Panc1 (cell line): ENCODE data around the gene RPL3.

Experiments
- POLR2AphosphoS5 ChIP-seq: IDR thresholded peaks from 2 replicates; pipeline ENCODE4 v1.6.1; 2012; ENCODE audit warnings: mild to moderate bottlenecking, low read depth, low read length, moderate library complexity
- SIN3A ChIP-seq: IDR thresholded peaks from 2 replicates; pipeline ENCODE4 v1.6.1; 2012; ENCODE audit warnings: low read depth, mild to moderate bottlenecking, low read length, moderate library complexity, borderline replicate concordance; ENCODE audit not compliant: insufficient read depth
- TF ChIP-seq, protein P1 (sequence below): fragments of 450-650 bp; IDR thresholded peaks from 2 replicates; pipeline ENCODE4 v1.5.1; 2017; ENCODE audit warnings: mild to moderate bottlenecking
- TF ChIP-seq, protein P2 (sequence below), 2 experiments: IDR thresholded peaks; 2 replicates each; pipeline ENCODE4 v1.6.1; 2011 to 2012; ENCODE audit warnings: low read depth in 2 of 2, control low read depth in 1 of 2, low read length in 1 of 2, mild to moderate bottlenecking in 1 of 2, moderate library complexity in 1 of 2; ENCODE audit not compliant: insufficient read depth in 1 of 2

DNA sequence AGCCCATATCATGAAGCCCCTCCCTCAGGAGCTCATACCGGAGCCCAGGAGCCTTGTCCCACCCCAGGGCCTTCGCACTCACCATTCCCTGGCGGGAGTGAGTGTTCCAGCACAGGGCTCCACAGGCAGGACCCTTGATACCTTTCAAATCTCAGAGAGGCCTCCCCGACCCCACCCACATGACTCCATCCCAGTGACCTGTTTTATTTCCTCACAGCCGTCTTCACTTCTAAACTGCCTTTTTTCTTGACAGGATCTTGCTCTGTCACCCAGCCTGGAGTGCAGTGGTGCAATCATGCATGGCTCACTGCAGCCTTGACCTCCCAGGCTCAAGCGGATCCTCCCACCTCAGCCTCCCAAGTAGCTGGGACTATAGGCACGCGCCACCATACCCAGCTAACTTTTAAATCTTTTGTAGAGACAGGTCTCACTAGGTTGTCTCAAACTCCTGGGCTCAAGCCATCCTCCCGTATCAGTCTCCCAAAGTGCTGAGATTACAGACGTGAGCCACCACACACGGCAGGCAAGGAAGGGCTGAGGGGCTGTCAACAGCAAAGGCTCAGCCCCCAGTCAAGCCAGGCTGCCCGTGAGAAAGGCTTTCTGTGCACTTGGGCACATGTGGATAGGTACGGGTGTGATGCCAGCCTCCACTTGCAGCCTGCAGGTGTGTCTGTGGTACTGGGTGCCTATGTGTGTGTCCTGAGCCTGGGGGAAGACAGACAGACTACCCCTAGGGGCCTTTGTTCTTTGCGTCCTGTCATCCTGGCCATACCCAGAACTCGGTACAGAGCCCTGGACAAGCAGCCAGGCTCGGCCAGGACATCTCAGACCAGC, 9.3 kb downstream of the RPL3 start:
- TF ChIP-seq, protein P1, sequence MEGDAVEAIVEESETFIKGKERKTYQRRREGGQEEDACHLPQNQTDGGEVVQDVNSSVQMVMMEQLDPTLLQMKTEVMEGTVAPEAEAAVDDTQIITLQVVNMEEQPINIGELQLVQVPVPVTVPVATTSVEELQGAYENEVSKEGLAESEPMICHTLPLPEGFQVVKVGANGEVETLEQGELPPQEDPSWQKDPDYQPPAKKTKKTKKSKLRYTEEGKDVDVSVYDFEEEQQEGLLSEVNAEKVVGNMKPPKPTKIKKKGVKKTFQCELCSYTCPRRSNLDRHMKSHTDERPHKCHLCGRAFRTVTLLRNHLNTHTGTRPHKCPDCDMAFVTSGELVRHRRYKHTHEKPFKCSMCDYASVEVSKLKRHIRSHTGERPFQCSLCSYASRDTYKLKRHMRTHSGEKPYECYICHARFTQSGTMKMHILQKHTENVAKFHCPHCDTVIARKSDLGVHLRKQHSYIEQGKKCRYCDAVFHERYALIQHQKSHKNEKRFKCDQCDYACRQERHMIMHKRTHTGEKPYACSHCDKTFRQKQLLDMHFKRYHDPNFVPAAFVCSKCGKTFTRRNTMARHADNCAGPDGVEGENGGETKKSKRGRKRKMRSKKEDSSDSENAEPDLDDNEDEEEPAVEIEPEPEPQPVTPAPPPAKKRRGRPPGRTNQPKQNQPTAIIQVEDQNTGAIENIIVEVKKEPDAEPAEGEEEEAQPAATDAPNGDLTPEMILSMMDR: no peak
- TF ChIP-seq, protein P2, sequence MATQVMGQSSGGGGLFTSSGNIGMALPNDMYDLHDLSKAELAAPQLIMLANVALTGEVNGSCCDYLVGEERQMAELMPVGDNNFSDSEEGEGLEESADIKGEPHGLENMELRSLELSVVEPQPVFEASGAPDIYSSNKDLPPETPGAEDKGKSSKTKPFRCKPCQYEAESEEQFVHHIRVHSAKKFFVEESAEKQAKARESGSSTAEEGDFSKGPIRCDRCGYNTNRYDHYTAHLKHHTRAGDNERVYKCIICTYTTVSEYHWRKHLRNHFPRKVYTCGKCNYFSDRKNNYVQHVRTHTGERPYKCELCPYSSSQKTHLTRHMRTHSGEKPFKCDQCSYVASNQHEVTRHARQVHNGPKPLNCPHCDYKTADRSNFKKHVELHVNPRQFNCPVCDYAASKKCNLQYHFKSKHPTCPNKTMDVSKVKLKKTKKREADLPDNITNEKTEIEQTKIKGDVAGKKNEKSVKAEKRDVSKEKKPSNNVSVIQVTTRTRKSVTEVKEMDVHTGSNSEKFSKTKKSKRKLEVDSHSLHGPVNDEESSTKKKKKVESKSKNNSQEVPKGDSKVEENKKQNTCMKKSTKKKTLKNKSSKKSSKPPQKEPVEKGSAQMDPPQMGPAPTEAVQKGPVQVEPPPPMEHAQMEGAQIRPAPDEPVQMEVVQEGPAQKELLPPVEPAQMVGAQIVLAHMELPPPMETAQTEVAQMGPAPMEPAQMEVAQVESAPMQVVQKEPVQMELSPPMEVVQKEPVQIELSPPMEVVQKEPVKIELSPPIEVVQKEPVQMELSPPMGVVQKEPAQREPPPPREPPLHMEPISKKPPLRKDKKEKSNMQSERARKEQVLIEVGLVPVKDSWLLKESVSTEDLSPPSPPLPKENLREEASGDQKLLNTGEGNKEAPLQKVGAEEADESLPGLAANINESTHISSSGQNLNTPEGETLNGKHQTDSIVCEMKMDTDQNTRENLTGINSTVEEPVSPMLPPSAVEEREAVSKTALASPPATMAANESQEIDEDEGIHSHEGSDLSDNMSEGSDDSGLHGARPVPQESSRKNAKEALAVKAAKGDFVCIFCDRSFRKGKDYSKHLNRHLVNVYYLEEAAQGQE (IDR thresholded peaks at IDR 0.05; ENCODE audit: insufficient read depth in 1 of 2, low read depth in 2 of 2, low read length in 1 of 2): no peak
- TF ChIP-seq POLR2AphosphoS5 (no peak), SIN3A (0 out of 2 replicates have a peak, but pooled peaks have one; percentile 39)
